Measurements from ENCODE around the gene SLC35G1. TPM values are rescaled to one million over a fixed set of nuclear protein-coding genes. Genes with fewer than 3 reads are reported as not detected.
A peak's percentile ranks its signal among the peaks of the same experiment; 100 is the strongest.

Gene SLC35G1
- total RNA-seq, 1 experiment from 2014 or later, result 5.1 TPM

- no peak for TF ChIP-seq ZNF423 (CRISPR knock-in tag; IDR thresholded peaks at IDR 0.05)
- no peak for TF ChIP-seq KAT7 (CRISPR knock-in tag; IDR thresholded peaks at IDR 0.05; ENCODE audit: borderline replicate concordance)
- TF ChIP-seq CBFB (CRISPR knock-in tag; IDR thresholded peaks at IDR 0.05; ENCODE audit: low read depth), result no peak
- TF ChIP-seq, protein P1, sequence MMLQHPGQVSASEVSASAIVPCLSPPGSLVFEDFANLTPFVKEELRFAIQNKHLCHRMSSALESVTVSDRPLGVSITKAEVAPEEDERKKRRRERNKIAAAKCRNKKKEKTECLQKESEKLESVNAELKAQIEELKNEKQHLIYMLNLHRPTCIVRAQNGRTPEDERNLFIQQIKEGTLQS (CRISPR knock-in tag; conservative IDR thresholded peaks at IDR 0.05), result no peak
- no peak for TF ChIP-seq ZNF263 (CRISPR knock-in tag; IDR thresholded peaks at IDR 0.05; ENCODE audit: low read depth)
- TF ChIP-seq, protein P2, sequence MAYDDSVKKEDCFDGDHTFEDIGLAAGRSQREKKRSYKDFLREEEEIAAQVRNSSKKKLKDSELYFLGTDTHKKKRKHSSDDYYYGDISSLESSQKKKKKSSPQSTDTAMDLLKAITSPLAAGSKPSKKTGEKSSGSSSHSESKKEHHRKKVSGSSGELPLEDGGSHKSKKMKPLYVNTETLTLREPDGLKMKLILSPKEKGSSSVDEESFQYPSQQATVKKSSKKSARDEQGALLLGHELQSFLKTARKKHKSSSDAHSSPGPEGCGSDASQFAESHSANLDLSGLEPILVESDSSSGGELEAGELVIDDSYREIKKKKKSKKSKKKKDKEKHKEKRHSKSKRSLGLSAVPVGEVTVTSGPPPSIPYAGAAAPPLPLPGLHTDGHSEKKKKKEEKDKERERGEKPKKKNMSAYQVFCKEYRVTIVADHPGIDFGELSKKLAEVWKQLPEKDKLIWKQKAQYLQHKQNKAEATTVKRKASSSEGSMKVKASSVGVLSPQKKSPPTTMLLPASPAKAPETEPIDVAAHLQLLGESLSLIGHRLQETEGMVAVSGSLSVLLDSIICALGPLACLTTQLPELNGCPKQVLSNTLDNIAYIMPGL (CRISPR knock-in tag; IDR thresholded peaks at IDR 0.05), result no peak
- TF ChIP-seq, protein P3, sequence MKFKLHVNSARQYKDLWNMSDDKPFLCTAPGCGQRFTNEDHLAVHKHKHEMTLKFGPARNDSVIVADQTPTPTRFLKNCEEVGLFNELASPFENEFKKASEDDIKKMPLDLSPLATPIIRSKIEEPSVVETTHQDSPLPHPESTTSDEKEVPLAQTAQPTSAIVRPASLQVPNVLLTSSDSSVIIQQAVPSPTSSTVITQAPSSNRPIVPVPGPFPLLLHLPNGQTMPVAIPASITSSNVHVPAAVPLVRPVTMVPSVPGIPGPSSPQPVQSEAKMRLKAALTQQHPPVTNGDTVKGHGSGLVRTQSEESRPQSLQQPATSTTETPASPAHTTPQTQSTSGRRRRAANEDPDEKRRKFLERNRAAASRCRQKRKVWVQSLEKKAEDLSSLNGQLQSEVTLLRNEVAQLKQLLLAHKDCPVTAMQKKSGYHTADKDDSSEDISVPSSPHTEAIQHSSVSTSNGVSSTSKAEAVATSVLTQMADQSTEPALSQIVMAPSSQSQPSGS (CRISPR knock-in tag; IDR thresholded peaks at IDR 0.05; ENCODE audit: borderline replicate concordance, low read depth), result no peak
- TF ChIP-seq AFF4 (CRISPR knock-in tag; IDR thresholded peaks at IDR 0.05; ENCODE audit: borderline replicate concordance), result no peak
- TF ChIP-seq ZNF396 (CRISPR knock-in tag; IDR thresholded peaks at IDR 0.05; ENCODE audit: borderline replicate concordance), result no peak
- TF ChIP-seq CREB1 (CRISPR knock-in tag; IDR thresholded peaks at IDR 0.05), result no peak
- TF ChIP-seq ZNF232 (CRISPR knock-in tag; IDR thresholded peaks at IDR 0.05), result no peak
- TF ChIP-seq NR2C2 (CRISPR knock-in tag; IDR thresholded peaks at IDR 0.05), result no peak
- ChIA-PET POLR2A (no interaction called here), CTCF (interaction anchor here (1.1 to 3.1 kb wide), 16 partner anchors 9 to 527 kb away, joined by 3 to 39 read pairs (median 8); partner anchors contain the start of gene SLC35G1)
- DNase-seq (ENCODE audit: low spot score) (no peak), ATAC-seq (no peak)
- H3K4me3 Mint-ChIP-seq, result no peak overlapping the region
- H3K27ac Mint-ChIP-seq, result no peak overlapping the region
- H3K9me3 Mint-ChIP-seq, result no peaks in the 10 kb centered on the region
- H3K27me3 Mint-ChIP-seq (ENCODE audit: low read depth), result no peaks in the 10 kb centered on the region
- peaks cover 4% of the 10 kb centered on the region; the same call in 1 of the 2 replicates for H3K36me3 Mint-ChIP-seq
- H3K4me1 Mint-ChIP-seq, result peaks cover 11% of the 10 kb centered on the region
These were observed 24.0 kb downstream of the SLC35G1 start for GRCh38 chr10:93917821-93918220.

- ATAC-seq, result peak; percentile 46; the same call in 1 of the 2 replicates
- CTCF ChIA-PET, result interaction anchor here (0.7 to 2.9 kb wide), 22 partner anchors 9 to 399 kb away, joined by 3 to 25 read pairs (median 4); partner anchors contain the start of gene SLC35G1
- TF ChIP-seq SOX15 (CRISPR knock-in tag; IDR thresholded peaks at IDR 0.05), result no peak
- TF ChIP-seq TCF7 (CRISPR knock-in tag; IDR thresholded peaks at IDR 0.05; ENCODE audit: low read depth), result no peak
- TF ChIP-seq HMGA2 (CRISPR knock-in tag; IDR thresholded peaks at IDR 0.05), result no peak
- no peak for TF ChIP-seq NR2C2 (CRISPR knock-in tag; IDR thresholded peaks at IDR 0.05)
- no peak for TF ChIP-seq ZSCAN18 (CRISPR knock-in tag; IDR thresholded peaks at IDR 0.05)
- no peak for TF ChIP-seq FOXP1 (CRISPR knock-in tag; IDR thresholded peaks at IDR 0.05; ENCODE audit: borderline replicate concordance)
- no peak for TF ChIP-seq ZNF138 (CRISPR knock-in tag; conservative IDR thresholded peaks at IDR 0.05)
- TF ChIP-seq, protein P3 (CRISPR knock-in tag; IDR thresholded peaks at IDR 0.05; ENCODE audit: borderline replicate concordance, low read depth), result no peak
- TF ChIP-seq NFYB (CRISPR knock-in tag; conservative IDR thresholded peaks at IDR 0.05; ENCODE audit: low read depth), result no peak
- TF ChIP-seq CTCF (IDR thresholded peaks at IDR 0.05), result no peak; the same call in 1 of the 2 replicates
- TF ChIP-seq, protein P4, sequence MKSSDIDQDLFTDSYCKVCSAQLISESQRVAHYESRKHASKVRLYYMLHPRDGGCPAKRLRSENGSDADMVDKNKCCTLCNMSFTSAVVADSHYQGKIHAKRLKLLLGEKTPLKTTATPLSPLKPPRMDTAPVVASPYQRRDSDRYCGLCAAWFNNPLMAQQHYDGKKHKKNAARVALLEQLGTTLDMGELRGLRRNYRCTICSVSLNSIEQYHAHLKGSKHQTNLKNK (CRISPR knock-in tag; IDR thresholded peaks at IDR 0.05), result no peak
These were observed 27.6 kb downstream of the SLC35G1 start for GRCh38 chr10:93921338-93921737.

More at GRCh38 chr10:93921338-93921737, 27.6 kb downstream of the SLC35G1 start:
- POLR2A ChIA-PET, result no interaction called here
- DNase-seq (ENCODE audit: low spot score), result peak; percentile 63
- H3K4me1 Mint-ChIP-seq, result peaks cover 7% of the 10 kb centered on the region
- no peak overlapping the region for H3K27ac Mint-ChIP-seq
- no peaks in the 10 kb centered on the region for H3K27me3 Mint-ChIP-seq (ENCODE audit: low read depth)
- peaks cover under 1% of the 10 kb centered on the region for H3K9me3 Mint-ChIP-seq
- H3K36me3 Mint-ChIP-seq, result no peaks in the 10 kb centered on the region
- H3K4me3 Mint-ChIP-seq, result no peak overlapping the region

Data from WTC11 (cell line).